MCF 10A (cell line): ENCODE results near the gene SIGLEC15. TPM values are rescaled to one million over a fixed set of nuclear protein-coding genes. Genes with fewer than 3 reads are reported as not detected.

ENCODE experiments used
- BruUV-seq: library from RNA; stranded (reverse); fragments of 400-500 nt; replicated peaks from 2 replicates; lab custom pipeline; 2021; lab: Mats Ljungman, UMichigan
- CTCF ChIA-PET: fragments of 300-600 bp; sonication (Branson Sonifier 250); formaldehyde crosslinking; extraction: SDS; loops from one replicate; lab custom pipeline; 2021; ENCODE audit warnings: antibody characterized with exemption, inconsistent platforms; lab: Yijun Ruan, JAX
- POLR2A ChIA-PET: fragments of 300-600, 350-650 bp; sonication (Branson Sonifier 250); formaldehyde crosslinking; extraction: SDS; loops from one replicate; lab custom pipeline; 2020; ENCODE audit warnings: antibody characterized with exemption, inconsistent platforms; lab: Yijun Ruan, JAX
- DNase-seq: peaks from one replicate; pipeline ENCODE4 v3.0.0-alpha.2; 2018; ENCODE audit not compliant: unreplicated experiment
- H3K27ac Mint-ChIP-seq: one replicate; pipeline ENCODE4 v1.8.0; 2022; ENCODE audit warnings: mild to moderate bottlenecking, low read depth, mixed read lengths; ENCODE audit not compliant: unreplicated experiment
- H3K27me3 Mint-ChIP-seq: one replicate; pipeline ENCODE4 v1.8.0; 2022; ENCODE audit warnings: mixed read lengths; ENCODE audit not compliant: insufficient read depth, unreplicated experiment
- H3K36me3 Mint-ChIP-seq: one replicate; pipeline ENCODE4 v1.8.0; 2022; ENCODE audit warnings: mild to moderate bottlenecking, moderate library complexity, mixed read lengths; ENCODE audit not compliant: insufficient read depth, unreplicated experiment
- H3K4me1 Mint-ChIP-seq: one replicate; pipeline ENCODE4 v1.8.0; 2022; ENCODE audit warnings: mixed read lengths; ENCODE audit not compliant: insufficient read depth, unreplicated experiment
- H3K4me3 Mint-ChIP-seq: one replicate; pipeline ENCODE4 v1.8.0; 2022; ENCODE audit warnings: mild to moderate bottlenecking, moderate library complexity, mixed read lengths; ENCODE audit not compliant: unreplicated experiment
- H3K9me3 Mint-ChIP-seq: one replicate; pipeline ENCODE4 v1.8.0; 2022; ENCODE audit warnings: mixed read lengths; ENCODE audit not compliant: unreplicated experiment
- CTCF ChIP-seq: fragments of 200-600 bp; IDR thresholded peaks from one replicate; pipeline ENCODE4 v1.8.0; 2022; ENCODE audit warnings: antibody characterized with exemption, mild to moderate bottlenecking; ENCODE audit not compliant: unreplicated experiment
- intact Hi-C: fragments of 100-400 bp; cut with micrococcal nuclease; formaldehyde crosslinking; loops from 2 replicates; pipeline ENCODE4 v1.14.1; 2022
- total RNA-seq: library from RNA; stranded (reverse); gene quantifications from 2 replicates; pipeline ENCODE4 v1.2.3, GENCODE V29; 2022

SIGLEC15 gene
- total RNA-seq, 1 experiment from 2014 or later: not detected

- no peaks in the 10 kb centered on the region for H3K4me1 Mint-ChIP-seq
- no TSS peak for BruUV-seq
- ChIA-PET CTCF (interaction anchor here (0.7 to 1.0 kb wide), 2 partner anchors 220 to 260 kb away, joined by 3 read pairs; no protein-coding TSS in a partner anchor), POLR2A (interaction anchor here (0.6 kb wide), 1 partner anchor 104 kb away, joined by 3 read pairs; no protein-coding TSS in a partner anchor)
- DNase-seq: no peak
- TF ChIP-seq CTCF: no peak
- H3K27ac Mint-ChIP-seq: no peak overlapping the region
- H3K36me3 Mint-ChIP-seq: peaks cover 6% of the 10 kb centered on the region
- intact Hi-C loops: no loop called here
- no peaks in the 10 kb centered on the region for H3K27me3 Mint-ChIP-seq
- no peak overlapping the region for H3K4me3 Mint-ChIP-seq
- no peaks in the 10 kb centered on the region for H3K9me3 Mint-ChIP-seq
Observed at GRCh38 chr18:45841060-45841764, 15.7 kb downstream of the SIGLEC15 start.

GRCh38 chr18:45841765-45842442 lies 16.4 kb downstream of the SIGLEC15 start:
- H3K36me3 Mint-ChIP-seq: peaks cover 6% of the 10 kb centered on the region
- H3K4me1 Mint-ChIP-seq: no peaks in the 10 kb centered on the region
- TF ChIP-seq CTCF: no peak
- ChIA-PET CTCF (no interaction called here), POLR2A (no interaction called here)
- DNase-seq: no peak
- H3K27ac Mint-ChIP-seq: no peak overlapping the region
- intact Hi-C loops: no loop called here
- BruUV-seq: no TSS peak
- H3K27me3 Mint-ChIP-seq: no peaks in the 10 kb centered on the region
- H3K4me3 Mint-ChIP-seq: no peak overlapping the region
- H3K9me3 Mint-ChIP-seq: no peaks in the 10 kb centered on the region

- Mint-ChIP-seq H3K9me3 (no peaks in the 10 kb centered on the region), H3K4me1 (no peaks in the 10 kb centered on the region), H3K4me3 (no peak overlapping the region), H3K36me3 (peaks cover 6% of the 10 kb centered on the region), H3K27me3 (no peaks in the 10 kb centered on the region), H3K27ac (no peak overlapping the region)
- no peak for DNase-seq
- ChIA-PET POLR2A (interaction anchor here (0.7 kb wide), 2 partner anchors 10 to 1628 kb away, joined by 3 to 4 read pairs; no protein-coding TSS in a partner anchor), CTCF (interaction anchor here (0.5 to 1.5 kb wide), 4 partner anchors 35 to 218 kb away, joined by 3 to 4 read pairs (median 3); no protein-coding TSS in a partner anchor)
- no peak for TF ChIP-seq CTCF
- BruUV-seq: no TSS peak
- intact Hi-C loops: no loop called here
Observed at GRCh38 chr18:45843019-45843418, 17.5 kb downstream of the SIGLEC15 start.

- H3K9me3 Mint-ChIP-seq: no peaks in the 10 kb centered on the region
- H3K36me3 Mint-ChIP-seq: peaks cover 14% of the 10 kb centered on the region
- H3K4me1 Mint-ChIP-seq: no peaks in the 10 kb centered on the region
- H3K27ac Mint-ChIP-seq: no peak overlapping the region
- DNase-seq: no peak
- no peaks in the 10 kb centered on the region for H3K27me3 Mint-ChIP-seq
- no peak overlapping the region for H3K4me3 Mint-ChIP-seq
- intact Hi-C loops: no loop called here
- ChIA-PET CTCF (interaction anchor here (0.7 to 1.4 kb wide), 4 partner anchors 10 to 123 kb away, joined by 3 to 8 read pairs (median 4); no protein-coding TSS in a partner anchor), POLR2A (interaction anchor here (1.0 kb wide), 1 partner anchor 77 kb away, joined by 3 read pairs; no protein-coding TSS in a partner anchor)
- TF ChIP-seq CTCF: no peak
- BruUV-seq: no TSS peak
Observed at GRCh38 chr18:45844938-45845337, 19.5 kb downstream of the SIGLEC15 start.
